AG04450 (cell line): ENCODE data around the gene TNS2. TPM values are rescaled to one million over a fixed set of nuclear protein-coding genes. Genes with fewer than 3 reads are reported as not detected.

Experiments used
- CTCF ChIA-PET: fragments of 300-600, 350-600 bp; formaldehyde crosslinking; extraction: SDS; loops from one replicate; lab custom pipeline; 2022; ENCODE audit warnings: antibody characterized with exemption, inconsistent platforms; lab: Charles Lee
- POLR2A ChIA-PET: fragments of 350-600 bp; formaldehyde crosslinking; extraction: SDS; loops from one replicate; lab custom pipeline; 2021; ENCODE audit warnings: antibody characterized with exemption, inconsistent platforms; lab: Yijun Ruan, JAX
- DNase-seq: peaks from one replicate; pipeline ENCODE4 v3.0.0-alpha.2; 2011; ENCODE audit warnings: low read depth, low spot score
- H3K27ac ChIP-seq: one replicate; pipeline ENCODE4 v1.5.1; 2012; ENCODE audit warnings: low read depth, low read length, control low read depth
- H3K27me3 ChIP-seq: one replicate; pipeline ENCODE4 v1.6.0; 2012; ENCODE audit warnings: low read length; ENCODE audit not compliant: control insufficient read depth, insufficient read depth
- H3K4me3 ChIP-seq: 2 replicates; pipeline ENCODE4 v1.5.1; 2011; ENCODE audit warnings: mild to moderate bottlenecking, low read depth, low read length, control low read depth
- H3K9me3 ChIP-seq: 2 replicates; pipeline ENCODE4 v1.5.1; 2012; ENCODE audit warnings: low read length; ENCODE audit not compliant: control insufficient read depth, insufficient read depth
- polyA plus RNA-seq: library from polyadenylated mRNA; depleted of rRNA; stranded (reverse); fragments of >200 nt; gene quantifications from 2 replicates; pipeline ENCODE4 v1.2.3, GENCODE V29; 2011
- TF ChIP-seq, protein P1 (sequence below): IDR thresholded peaks from 2 replicates; pipeline ENCODE4 v1.5.1; 2011; ENCODE audit warnings: low read depth, low read length, control low read depth, inconsistent platforms

TNS2 gene
- polyA plus RNA-seq, 1 experiment: 23.1 TPM

DNA sequence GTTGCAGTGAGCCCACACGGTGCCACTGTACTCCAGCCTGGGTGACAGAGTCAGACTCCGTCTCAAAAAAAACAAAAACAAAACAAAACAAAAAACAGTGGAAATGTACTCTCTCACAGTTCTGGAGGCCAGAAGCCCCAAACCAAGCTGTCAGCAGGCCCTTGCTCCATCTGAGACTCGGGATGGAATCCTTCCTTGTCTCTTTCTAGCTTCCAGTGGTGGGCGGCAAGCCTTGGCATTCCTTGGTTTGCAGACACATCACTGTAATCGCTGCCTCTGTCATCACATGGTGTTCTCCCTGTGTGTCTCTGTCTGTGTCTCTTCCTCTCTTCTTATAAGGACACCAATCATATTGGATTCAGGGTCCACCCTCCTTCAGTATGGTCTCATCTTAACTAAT is 6.4 kb downstream of the TNS2 start:
- Histone ChIP-seq H3K4me3 (no peak overlapping the region), H3K9me3 (no peaks in the 10 kb centered on the region), H3K27me3 (no peaks in the 10 kb centered on the region), H3K27ac (no peak overlapping the region)
- TF ChIP-seq, protein P1, sequence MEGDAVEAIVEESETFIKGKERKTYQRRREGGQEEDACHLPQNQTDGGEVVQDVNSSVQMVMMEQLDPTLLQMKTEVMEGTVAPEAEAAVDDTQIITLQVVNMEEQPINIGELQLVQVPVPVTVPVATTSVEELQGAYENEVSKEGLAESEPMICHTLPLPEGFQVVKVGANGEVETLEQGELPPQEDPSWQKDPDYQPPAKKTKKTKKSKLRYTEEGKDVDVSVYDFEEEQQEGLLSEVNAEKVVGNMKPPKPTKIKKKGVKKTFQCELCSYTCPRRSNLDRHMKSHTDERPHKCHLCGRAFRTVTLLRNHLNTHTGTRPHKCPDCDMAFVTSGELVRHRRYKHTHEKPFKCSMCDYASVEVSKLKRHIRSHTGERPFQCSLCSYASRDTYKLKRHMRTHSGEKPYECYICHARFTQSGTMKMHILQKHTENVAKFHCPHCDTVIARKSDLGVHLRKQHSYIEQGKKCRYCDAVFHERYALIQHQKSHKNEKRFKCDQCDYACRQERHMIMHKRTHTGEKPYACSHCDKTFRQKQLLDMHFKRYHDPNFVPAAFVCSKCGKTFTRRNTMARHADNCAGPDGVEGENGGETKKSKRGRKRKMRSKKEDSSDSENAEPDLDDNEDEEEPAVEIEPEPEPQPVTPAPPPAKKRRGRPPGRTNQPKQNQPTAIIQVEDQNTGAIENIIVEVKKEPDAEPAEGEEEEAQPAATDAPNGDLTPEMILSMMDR: no peak
- CTCF ChIA-PET: interaction anchor here (0.9 to 4.2 kb wide), 4 partner anchors 9 to 141 kb away, joined by 3 to 43 read pairs (median 8); no protein-coding TSS in a partner anchor
- POLR2A ChIA-PET: interaction anchor here (0.9 kb wide), 1 partner anchor 9 kb away, joined by 3 read pairs; no protein-coding TSS in a partner anchor
- DNase-seq: no peak

DNA sequence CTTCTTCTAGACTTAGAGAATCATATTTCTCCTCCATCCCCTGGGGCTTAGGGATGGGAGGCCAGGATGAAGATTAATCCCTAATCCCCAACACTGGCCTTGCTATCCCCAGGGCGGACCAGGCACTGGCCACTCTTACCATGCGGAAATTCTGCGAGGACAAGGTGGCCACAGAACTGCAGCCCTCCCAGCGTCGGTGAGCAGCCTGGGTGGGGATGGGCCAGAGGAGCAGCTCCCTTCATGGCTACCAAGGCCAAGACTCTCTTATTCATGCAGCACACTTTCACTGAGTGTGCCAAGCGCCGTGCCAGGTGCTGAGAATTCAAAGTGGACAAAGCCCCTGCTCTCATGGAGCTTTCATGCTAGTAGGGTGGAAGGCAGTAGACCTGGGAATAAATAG is 7.0 kb downstream of the TNS2 start:
- POLR2A ChIA-PET: interaction anchor here (1.2 kb wide), 1 partner anchor 9 kb away, joined by 4 read pairs; no protein-coding TSS in a partner anchor
- Histone ChIP-seq H3K27me3 (no peaks in the 10 kb centered on the region), H3K4me3 (no peak overlapping the region), H3K9me3 (no peaks in the 10 kb centered on the region), H3K27ac (no peak overlapping the region)
- TF ChIP-seq, protein P1: no peak
- no peak for DNase-seq
- CTCF ChIA-PET: interaction anchor here (1.5 to 1.9 kb wide), 2 partner anchors 9 to 141 kb away, joined by 4 to 12 read pairs; no protein-coding TSS in a partner anchor

DNA sequence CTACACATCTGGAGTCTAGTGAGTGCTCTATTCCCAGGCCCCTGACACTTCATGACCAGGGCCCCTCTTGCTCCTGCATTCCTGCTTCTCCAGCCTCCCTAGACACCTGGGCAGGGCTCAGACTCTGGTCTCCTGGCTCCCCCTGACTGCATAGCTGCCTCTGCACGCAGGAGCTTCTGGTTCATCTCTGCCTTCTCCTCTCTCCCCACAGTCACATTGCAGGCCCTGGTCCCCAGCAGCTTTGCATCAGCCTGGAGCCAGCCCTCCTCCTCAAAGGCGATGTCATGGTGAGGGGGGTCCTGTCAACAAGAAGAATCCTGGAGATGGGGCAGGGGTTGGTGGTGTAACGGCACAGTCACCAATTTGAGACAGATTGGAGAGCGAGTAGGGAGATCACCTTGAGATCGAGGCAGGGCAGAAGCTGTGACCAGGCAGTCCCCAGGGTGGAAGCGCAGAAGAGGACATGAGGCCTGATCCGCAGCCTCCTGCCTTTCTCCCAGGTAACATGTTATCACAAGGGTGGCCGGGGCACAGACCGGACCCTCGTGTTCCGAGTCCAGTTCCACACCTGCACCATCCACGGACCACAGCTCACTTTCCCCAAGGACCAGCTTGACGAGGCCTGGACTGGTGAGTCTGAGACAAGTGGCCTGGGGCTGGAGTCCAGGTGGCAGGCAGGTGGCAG is 8.1 kb downstream of the TNS2 start:
- ChIA-PET CTCF (interaction anchor here (1.5 to 1.9 kb wide), 2 partner anchors 8 to 140 kb away, joined by 4 to 12 read pairs; no protein-coding TSS in a partner anchor), POLR2A (interaction anchor here (1.2 kb wide), 1 partner anchor 8 kb away, joined by 4 read pairs; no protein-coding TSS in a partner anchor)
- Histone ChIP-seq H3K9me3 (no peaks in the 10 kb centered on the region), H3K4me3 (no peak overlapping the region), H3K27ac (no peak overlapping the region), H3K27me3 (no peaks in the 10 kb centered on the region)
- TF ChIP-seq, protein P1: no peak
- DNase-seq: no peak

DNA sequence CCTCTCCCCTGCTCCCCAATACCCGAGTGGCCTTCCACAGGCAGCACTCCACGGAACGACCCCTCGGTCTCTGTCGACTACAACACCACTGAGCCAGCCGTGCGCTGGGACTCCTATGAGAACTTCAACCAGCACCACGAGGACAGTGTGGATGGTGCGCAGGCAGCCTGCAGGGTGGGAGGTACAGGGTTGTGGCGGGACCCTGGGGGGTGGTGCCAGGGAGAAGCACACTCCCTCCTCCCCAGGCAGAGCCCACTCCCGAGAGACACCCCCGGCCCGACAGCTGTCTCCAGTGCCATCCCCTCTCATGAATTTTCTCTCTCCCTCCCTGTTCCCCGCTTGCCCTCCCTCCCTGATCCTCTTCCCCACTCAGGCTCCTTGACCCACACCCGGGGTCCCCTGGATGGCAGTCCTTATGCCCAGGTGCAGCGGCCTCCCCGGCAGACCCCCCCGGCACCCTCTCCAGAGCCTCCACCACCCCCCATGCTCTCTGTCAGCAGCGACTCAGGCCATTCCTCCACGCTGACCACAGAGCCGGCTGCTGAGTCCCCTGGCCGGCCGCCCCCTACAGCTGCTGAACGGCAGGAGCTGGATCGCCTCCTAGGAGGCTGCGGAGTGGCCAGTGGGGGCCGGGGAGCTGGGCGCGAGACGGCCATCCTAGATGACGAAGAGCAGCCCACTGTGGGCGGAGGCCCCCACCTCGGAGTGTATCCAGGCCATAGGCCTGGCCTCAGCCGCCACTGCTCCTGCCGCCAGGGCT is 9.0 kb downstream of the TNS2 start:
- H3K27me3 ChIP-seq: no peaks in the 10 kb centered on the region
- DNase-seq: no peak
- CTCF ChIA-PET: no interaction called here
- no peak overlapping the region for H3K27ac ChIP-seq
- TF ChIP-seq, protein P1: no peak
- no peaks in the 10 kb centered on the region for H3K9me3 ChIP-seq
- POLR2A ChIA-PET: interaction anchor here (0.6 to 1.3 kb wide), 4 partner anchors 11 to 38 kb away, joined by 3 to 4 read pairs (median 3); no protein-coding TSS in a partner anchor
- no peak overlapping the region for H3K4me3 ChIP-seq
